ENCODE data around the gene MED13L. TPM values are rescaled to one million over a fixed set of nuclear protein-coding genes. Genes with fewer than 3 reads are reported as not detected.

The MED13L gene
- total and polyA plus RNA-seq, 2 of the 8 experiments (the other 6 are each of a cell fraction or from before 2014, with no cell fraction given): 15.9 to 51.7 TPM

GRCh38 chr12:115910057-115910456 lies 367.4 kb downstream of the MED13L start:
- Histone ChIP-seq H2BK5ac (ENCODE audit: low read depth, low read length) (no peak overlapping the region), H3K14ac (ENCODE audit: insufficient read length) (no peak overlapping the region), H2BK15ac (ENCODE audit: low read length) (no peak overlapping the region), H3K23me2 (ENCODE audit: low read depth, low read length) (no peaks in the 10 kb centered on the region), H3K23ac (ENCODE audit: insufficient read length) (no peak overlapping the region), H4K91ac (replicated peaks; ENCODE audit: insufficient read length, low read length) (no peak overlapping the region), H3K18ac (ENCODE audit: extremely low read depth, low read length) (no peak overlapping the region), H3K4ac (replicated peaks; ENCODE audit: insufficient read length, low read depth, low read length) (no peak overlapping the region), H3K79me1 (ENCODE audit: low read depth, low read length) (no peaks in the 10 kb centered on the region), H2BK20ac (ENCODE audit: low read length) (no peak overlapping the region), H4K5ac (ENCODE audit: insufficient read length, low read depth, low read length) (no peak overlapping the region), H3K4me2 (ENCODE audit: insufficient read depth in 1 of 2, low read depth in 2 of 2, low read length in 2 of 2) (no peak overlapping the region), H3K27me3 (replicated peaks in 1 of 4; ENCODE audit: control insufficient read depth in 3 of 4, extremely low read depth in 1 of 4, insufficient read depth in 3 of 4, low read length in 3 of 4) (no peaks in the 10 kb centered on the region), H3K56ac (replicated peaks; ENCODE audit: insufficient read length, low read depth, low read length) (no peak overlapping the region), H2BK12ac (ENCODE audit: low read depth, low read length) (no peak overlapping the region), H2AFZ (ENCODE audit: low read length) (no peak overlapping the region), H2BK120ac (replicated peaks; ENCODE audit: low read depth, low read length) (no peak overlapping the region), H2AK5ac (ENCODE audit: low read depth, low read length) (no peak overlapping the region), H4K8ac (ENCODE audit: extremely low read depth, insufficient read depth, low read length) (no peak overlapping the region), H3K4me1 (replicated peaks in 1 of 4; ENCODE audit: control insufficient read depth in 3 of 4, insufficient read depth in 4 of 4, low read length in 3 of 4) (no peaks in the 10 kb centered on the region), H3K4me3 (ENCODE audit: extremely low read depth in 1 of 4, insufficient read depth in 2 of 4, low read depth in 3 of 4, low read length in 4 of 4) (no peak overlapping the region), H3K9ac (replicated peaks in 1 of 4; ENCODE audit: extremely low read depth in 1 of 4, low read depth in 3 of 4, low read length in 3 of 4) (no peak overlapping the region), H3K9me3 (ENCODE audit: insufficient read depth in 2 of 2, low read depth in 1 of 2, low read length in 1 of 2) (no peaks in the 10 kb centered on the region), H4K20me1 (replicated peaks in 1 of 2; ENCODE audit: control insufficient read depth in 1 of 2, insufficient read depth in 2 of 2, low read length in 2 of 2) (no peaks in the 10 kb centered on the region), H3K36me3 (ENCODE audit: control insufficient read depth in 2 of 4, insufficient read depth in 4 of 4, low read length in 3 of 4) (no peaks in the 10 kb centered on the region), H3K79me2 (ENCODE audit: control insufficient read depth in 1 of 2, insufficient read depth in 2 of 2, low read length in 2 of 2) (no peaks in the 10 kb centered on the region), H3K27ac (ENCODE audit: low read depth, low read length) (no peak overlapping the region)
- WGBS, 2 experiments (ENCODE audit: extremely low coverage in 1 of 2, insufficient coverage in 1 of 2, insufficient read length in 1 of 2, insufficient replicate concordance in 2 of 2, low coverage in 1 of 2, low lambda C conversion rate in 2 of 2, missing lambda C conversion rate in 1 of 2): 93% methylated on average over 5 of the region's 5 CpGs; no CpG with 5 or more reads in 1 of the 2 experiments
- ChIA-PET CTCF (ENCODE audit: partially characterized antibody) (interaction anchor here (1.3 to 2.9 kb wide), 4 partner anchors 15 to 452 kb away, joined by 3 to 13 read pairs (median 8); no protein-coding TSS in a partner anchor), POLR2A (ENCODE audit: partially characterized antibody) (no interaction called here)
- FAIRE-seq: no peak
- TF ChIP-seq POLR2A (IDR thresholded peaks at IDR 0.05; ENCODE audit: control extremely low read depth in 1 of 2, low read depth in 2 of 2, low read length in 2 of 2) (no peak), SP4 (IDR thresholded peaks at IDR 0.05; ENCODE audit: low read length) (no peak), POLR2AphosphoS5 (IDR thresholded peaks at IDR 0.05; ENCODE audit: low read depth, low read length) (no peak), PHF8 (conservative IDR thresholded peaks at IDR 0.05; ENCODE audit: low read depth, low read length) (no peak), HDAC2 (IDR thresholded peaks at IDR 0.05; ENCODE audit: borderline replicate concordance in 1 of 2, low read depth in 2 of 2, low read length in 2 of 2) (no peak), CEBPB (IDR thresholded peaks at IDR 0.05; ENCODE audit: low read depth, low read length) (no peak), CTCF (IDR thresholded peaks at IDR 0.05; ENCODE audit: control extremely low read depth in 1 of 3, insufficient read depth in 1 of 3, low read depth in 1 of 3, low read length in 3 of 3) (no peak)
- TF ChIP-seq, protein P1, sequence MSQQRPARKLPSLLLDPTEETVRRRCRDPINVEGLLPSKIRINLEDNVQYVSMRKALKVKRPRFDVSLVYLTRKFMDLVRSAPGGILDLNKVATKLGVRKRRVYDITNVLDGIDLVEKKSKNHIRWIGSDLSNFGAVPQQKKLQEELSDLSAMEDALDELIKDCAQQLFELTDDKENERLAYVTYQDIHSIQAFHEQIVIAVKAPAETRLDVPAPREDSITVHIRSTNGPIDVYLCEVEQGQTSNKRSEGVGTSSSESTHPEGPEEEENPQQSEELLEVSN (IDR thresholded peaks at IDR 0.05): no peak
- no peak for DNase-seq (ENCODE audit: low read depth in 1 of 2, low spot score in 2 of 2)
